ENCODE measurements around the gene OLFML2A. TPM values are rescaled to one million over a fixed set of nuclear protein-coding genes. Genes with fewer than 3 reads are reported as not detected.

Gene OLFML2A
- polyA plus RNA-seq, 1 experiment = 2.5 TPM

DNA sequence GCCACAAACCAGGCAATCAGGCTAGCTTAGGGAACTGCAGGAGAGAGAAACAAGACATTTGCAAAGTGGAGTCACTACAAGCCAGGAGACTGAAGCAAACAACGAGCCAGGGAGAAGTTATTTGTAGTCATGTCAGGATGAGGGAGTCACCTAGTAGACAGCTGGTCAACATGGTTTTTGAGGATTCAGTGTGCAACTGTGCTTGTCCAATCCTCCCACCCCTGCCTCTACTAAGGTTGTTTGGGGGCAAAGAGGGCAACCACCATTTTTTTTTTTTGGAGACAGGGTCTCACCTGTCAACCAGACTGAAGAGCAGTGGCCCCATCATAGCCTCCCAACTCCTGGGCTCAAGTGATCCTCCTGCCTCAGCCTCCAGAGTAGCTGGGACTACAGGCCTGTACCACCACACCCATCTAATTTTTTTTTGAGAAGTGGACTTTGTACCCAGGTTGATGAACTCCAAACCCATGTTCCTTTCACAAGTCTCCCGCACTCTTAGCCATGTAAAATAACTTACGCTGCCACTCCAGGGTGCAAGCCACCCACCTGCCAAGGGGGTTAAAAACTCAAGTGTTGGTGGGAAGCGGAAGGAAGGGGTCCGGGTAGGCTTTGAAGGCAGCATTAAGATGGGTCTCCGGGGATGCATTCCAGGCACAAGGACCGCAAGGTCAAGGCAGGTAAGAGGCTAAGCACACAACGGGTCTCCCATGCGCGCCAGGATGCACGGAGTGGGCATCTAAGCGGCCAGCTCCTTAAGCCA lies 83.8 kb downstream of the OLFML2A start:
- TF ChIP-seq, protein P1, sequence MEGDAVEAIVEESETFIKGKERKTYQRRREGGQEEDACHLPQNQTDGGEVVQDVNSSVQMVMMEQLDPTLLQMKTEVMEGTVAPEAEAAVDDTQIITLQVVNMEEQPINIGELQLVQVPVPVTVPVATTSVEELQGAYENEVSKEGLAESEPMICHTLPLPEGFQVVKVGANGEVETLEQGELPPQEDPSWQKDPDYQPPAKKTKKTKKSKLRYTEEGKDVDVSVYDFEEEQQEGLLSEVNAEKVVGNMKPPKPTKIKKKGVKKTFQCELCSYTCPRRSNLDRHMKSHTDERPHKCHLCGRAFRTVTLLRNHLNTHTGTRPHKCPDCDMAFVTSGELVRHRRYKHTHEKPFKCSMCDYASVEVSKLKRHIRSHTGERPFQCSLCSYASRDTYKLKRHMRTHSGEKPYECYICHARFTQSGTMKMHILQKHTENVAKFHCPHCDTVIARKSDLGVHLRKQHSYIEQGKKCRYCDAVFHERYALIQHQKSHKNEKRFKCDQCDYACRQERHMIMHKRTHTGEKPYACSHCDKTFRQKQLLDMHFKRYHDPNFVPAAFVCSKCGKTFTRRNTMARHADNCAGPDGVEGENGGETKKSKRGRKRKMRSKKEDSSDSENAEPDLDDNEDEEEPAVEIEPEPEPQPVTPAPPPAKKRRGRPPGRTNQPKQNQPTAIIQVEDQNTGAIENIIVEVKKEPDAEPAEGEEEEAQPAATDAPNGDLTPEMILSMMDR (IDR thresholded peaks at IDR 0.05; ENCODE audit: insufficient read depth, low read depth, low read length) = no peak
- DNase-seq (ENCODE audit: low read depth) = no peak
- Histone ChIP-seq H3K27me3 (ENCODE audit: control insufficient read depth, insufficient read depth, low read length) (no peaks in the 10 kb centered on the region), H3K4me3 (ENCODE audit: low read depth, low read length) (peak overlapping the region; percentile 96), H3K36me3 (ENCODE audit: control insufficient read depth, insufficient read depth, low read length) (peaks cover 35% of the 10 kb centered on the region)
- ChIA-PET CTCF (interaction anchor here (0.6 to 36.1 kb wide), 7 partner anchors 8 to 283 kb away, joined by 3 to 1161 read pairs (median 4); partner anchors contain the start of genes NR6A1, OLFML2A, SCAI and WDR38), POLR2A (interaction anchor here (0.9 to 1.1 kb wide), 2 partner anchors 88 to 381 kb away, joined by 3 read pairs; partner anchors contain the start of gene HSPA5)

DNA sequence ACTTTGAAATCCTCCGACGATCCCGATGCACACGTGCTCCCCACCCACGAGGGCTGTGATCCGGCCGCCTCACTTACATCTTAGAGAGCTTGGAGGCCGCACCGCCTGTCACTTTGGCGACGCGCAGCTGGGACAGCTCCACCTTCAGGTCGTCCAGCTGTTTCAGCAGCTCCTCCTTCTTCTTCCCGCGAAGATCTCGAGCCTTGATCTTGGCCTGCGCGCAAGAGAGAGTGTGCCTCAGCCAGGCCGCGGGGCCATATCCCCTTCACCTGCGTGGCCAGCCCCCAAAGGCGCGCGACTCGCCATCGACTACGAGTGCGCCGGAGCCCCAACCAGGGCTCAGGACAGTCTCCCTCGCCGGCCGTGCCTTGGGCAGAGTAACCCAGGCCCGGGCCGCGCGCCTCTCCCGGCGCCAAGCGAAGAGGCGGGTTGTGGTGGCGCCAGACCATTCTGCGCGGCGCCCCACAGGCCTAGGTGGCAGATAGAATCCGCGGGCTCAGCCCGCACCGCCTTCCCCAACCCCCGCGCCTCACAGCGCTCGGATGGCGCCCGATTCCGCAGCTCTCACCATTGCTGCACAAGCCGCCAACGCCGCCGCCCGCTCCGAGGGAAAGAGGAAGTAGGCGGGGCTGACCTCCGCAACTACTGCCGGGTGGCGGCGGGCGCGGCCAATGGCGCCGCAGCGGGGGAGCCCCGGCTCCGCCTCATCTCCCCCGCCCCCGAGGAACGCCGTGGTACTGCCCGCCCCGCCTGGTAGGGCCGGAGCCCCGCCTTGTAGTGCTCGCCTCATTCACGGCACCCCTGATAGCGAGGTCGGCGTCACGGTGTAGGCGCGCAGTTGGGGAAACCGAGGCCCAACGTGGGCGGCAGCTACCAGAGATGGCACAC lies 84.7 kb downstream of the OLFML2A start, which contains the start of the genes ARPC5L and RPL35:
Gene ARPC5L (plus strand): TSS at position 789 of the 888 bp plus-strand sequence. CDS start 7,161 bp downstream, outside the sequence.
Gene RPL35 (minus strand): TSS at position 616 of the 888 bp plus-strand sequence. CDS start 45 bp downstream, at position 571.
- TF ChIP-seq, protein P1 (IDR thresholded peaks at IDR 0.05; ENCODE audit: insufficient read depth, low read depth, low read length) = peak; percentile 40
- ChIA-PET POLR2A (interaction anchor here (0.6 to 1.1 kb wide), 4 partner anchors 89 to 380 kb away, joined by 3 to 5 read pairs (median 3); partner anchors contain the start of gene HSPA5), CTCF (interaction anchor here (0.6 to 36.1 kb wide), 8 partner anchors 9 to 282 kb away, joined by 3 to 1161 read pairs (median 4); partner anchors contain the start of genes NR6A1, OLFML2A, SCAI and WDR38)
- H3K4me3 ChIP-seq (ENCODE audit: low read depth, low read length) = peak within 1 kb of the TSS; percentile 96
- peaks cover 33% of the 10 kb centered on the region for H3K36me3 ChIP-seq (ENCODE audit: control insufficient read depth, insufficient read depth, low read length)
- no peaks in the 10 kb centered on the region for H3K27me3 ChIP-seq (ENCODE audit: control insufficient read depth, insufficient read depth, low read length)
- peak; percentile 53 for DNase-seq (ENCODE audit: low read depth)

DNA sequence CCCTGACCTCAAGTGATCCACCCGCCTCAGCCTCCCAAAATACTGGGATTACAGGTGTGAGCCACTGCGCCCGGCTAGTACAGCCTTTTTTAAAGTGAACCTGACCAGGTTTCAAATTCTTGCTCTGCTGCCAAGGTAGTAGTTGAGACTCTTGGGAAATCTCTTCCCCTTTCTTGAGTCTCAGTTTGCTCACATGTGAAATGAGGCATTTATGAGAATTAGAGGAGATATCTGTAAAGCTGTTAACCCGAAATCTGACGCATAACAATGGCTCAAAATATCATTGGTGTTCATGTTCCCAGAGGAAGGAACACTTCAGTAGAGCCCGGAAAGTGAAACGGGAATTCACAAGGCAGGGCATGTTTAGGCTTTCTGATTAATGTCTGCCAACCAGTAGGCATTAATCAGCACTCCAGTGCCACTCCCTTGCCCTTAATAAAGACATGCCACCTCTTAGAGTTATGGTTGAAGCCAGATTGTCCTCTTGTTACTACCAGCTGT lies 86.5 kb downstream of the OLFML2A start:
- TF ChIP-seq, protein P1 (IDR thresholded peaks at IDR 0.05; ENCODE audit: insufficient read depth, low read depth, low read length) = no peak
- peaks cover 19% of the 10 kb centered on the region for H3K36me3 ChIP-seq (ENCODE audit: control insufficient read depth, insufficient read depth, low read length)
- no peak overlapping the region for H3K4me3 ChIP-seq (ENCODE audit: low read depth, low read length)
- no peak for DNase-seq (ENCODE audit: low read depth)
- no peaks in the 10 kb centered on the region for H3K27me3 ChIP-seq (ENCODE audit: control insufficient read depth, insufficient read depth, low read length)
- CTCF ChIA-PET = interaction anchor here (1.6 to 36.1 kb wide), 3 partner anchors 11 to 87 kb away, joined by 4 to 1161 read pairs (median 50); partner anchors contain the start of genes NR6A1, OLFML2A and WDR38
- POLR2A ChIA-PET = no interaction called here

Other genes with a start within 250 kb of the OLFML2A start
- gene NR6A1, start 5.8 kb upstream of the OLFML2A start, polyA plus RNA-seq (2011; rRNA removed) = 0.23 and 0.25 TPM in 2 replicates
- not detected in 2 replicates for gene WDR38, start 76.3 kb downstream of the OLFML2A start, polyA plus RNA-seq (2011; rRNA removed)
- gene RPL35, start 84.8 kb downstream of the OLFML2A start, polyA plus RNA-seq (2011; rRNA removed) = 3,181 and 3,838 TPM in 2 replicates
- 34.0 and 41.0 TPM in 2 replicates for gene ARPC5L, start 85.0 kb downstream of the OLFML2A start, polyA plus RNA-seq (2011; rRNA removed)
- gene GOLGA1, start 163.9 kb downstream of the OLFML2A start, polyA plus RNA-seq (2011; rRNA removed) = 10.8 and 12.4 TPM in 2 replicates